ENCODE measurements around the gene KIAA2012.

KIAA2012 gene

DNA sequence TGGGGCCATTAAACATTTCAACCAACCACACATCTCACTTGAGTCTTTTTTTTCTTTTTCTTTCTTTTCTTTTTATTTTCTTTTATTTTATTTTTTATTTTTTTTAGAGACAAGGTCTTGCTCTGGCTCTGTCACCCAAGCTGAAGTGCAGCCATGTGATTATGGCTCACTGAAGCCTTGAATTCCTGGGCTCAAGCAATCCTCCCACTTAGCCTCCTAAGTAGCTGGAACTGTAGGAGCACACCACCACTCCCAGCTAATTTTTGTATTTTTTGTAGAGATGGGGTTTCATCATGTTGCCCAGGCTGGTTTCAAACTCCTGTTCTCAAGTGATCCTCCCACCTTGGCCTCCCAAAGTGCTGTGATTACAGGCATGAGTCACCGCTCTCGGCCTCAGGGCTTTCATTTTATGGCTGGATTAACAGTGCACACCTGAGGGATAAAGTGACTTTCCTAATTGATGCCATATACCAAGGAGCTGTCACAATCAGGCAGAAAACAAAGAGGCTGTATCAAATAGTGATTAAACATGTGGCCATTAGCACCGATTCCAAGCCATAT, 21.5 kb downstream of the KIAA2012 start:
- H3K36me3 ChIP-seq (ENCODE audit: control insufficient read depth in 2 of 2, insufficient read depth in 1 of 2, low read length in 2 of 2) = no peaks in the 10 kb centered on the region
- H3K4me1 ChIP-seq (ENCODE audit: control insufficient read depth, insufficient read depth, low read length) = no peaks in the 10 kb centered on the region
- no peaks in the 10 kb centered on the region for H3K9me3 ChIP-seq (ENCODE audit: control insufficient read depth, insufficient read depth, low read depth, low read length)
- no peak overlapping the region for H3K27ac ChIP-seq (ENCODE audit: extremely low read depth, low read depth, low read length)
- ChIA-PET CTCF (interaction anchor here (0.8 to 2.6 kb wide), 3 partner anchors 9 to 85 kb away, joined by 3 to 20 read pairs (median 12); no protein-coding TSS in a partner anchor), POLR2A (interaction anchor here (0.6 kb wide), 1 partner anchor 13 kb away, joined by 4 read pairs; no protein-coding TSS in a partner anchor)
- no peak overlapping the region for H3K4me3 ChIP-seq (ENCODE audit: low read depth, low read length)
- TF ChIP-seq BCL11A (tag by site-specific recombination; IDR thresholded peaks at IDR 0.05; ENCODE audit: low read depth) (no peak), MZF1 (tag by site-specific recombination; IDR thresholded peaks at IDR 0.05; ENCODE audit: borderline replicate concordance) (no peak), ZNF140 (tag by site-specific recombination; IDR thresholded peaks at IDR 0.05) (no peak), ZNF138 (tag by site-specific recombination; IDR thresholded peaks at IDR 0.05; ENCODE audit: borderline replicate concordance) (no peak), ZNF146 (tag by site-specific recombination; IDR thresholded peaks at IDR 0.05) (no peak), IKZF3 (tag by site-specific recombination; IDR thresholded peaks at IDR 0.05) (0 out of 2 replicates have a peak, but pooled peaks have one; percentile 52), ZNF350 (tag by site-specific recombination; IDR thresholded peaks at IDR 0.05) (no peak), WT1 (tag by site-specific recombination; IDR thresholded peaks at IDR 0.05) (peak; percentile 95), ELK4 (IDR thresholded peaks at IDR 0.05; ENCODE audit: borderline replicate concordance, low read depth, low read length) (no peak), ZNF596 (tag by site-specific recombination; IDR thresholded peaks at IDR 0.05) (no peak), AEBP2 (tag by site-specific recombination; IDR thresholded peaks at IDR 0.05; ENCODE audit: borderline replicate concordance) (no peak), ZNF248 (tag by site-specific recombination; IDR thresholded peaks at IDR 0.05) (no peak), ZNF530 (tag by site-specific recombination; IDR thresholded peaks at IDR 0.05; ENCODE audit: low read depth) (no peak), ZSCAN16 (tag by site-specific recombination; IDR thresholded peaks at IDR 0.05) (no peak), ZNF830 (tag by site-specific recombination; IDR thresholded peaks at IDR 0.05; ENCODE audit: low read depth) (no peak), HOXA7 (CRISPR knock-in tag; IDR thresholded peaks at IDR 0.05; ENCODE audit: borderline replicate concordance) (no peak), ZNF24 (tag by site-specific recombination; IDR thresholded peaks at IDR 0.05) (peak; percentile 53; the same call in 1 of the 2 replicates), ZNF239 (tag by site-specific recombination; IDR thresholded peaks at IDR 0.05) (no peak), ZSCAN18 (tag by site-specific recombination; IDR thresholded peaks at IDR 0.05) (no peak), ZNF548 (tag by site-specific recombination; IDR thresholded peaks at IDR 0.05) (peak; percentile 68; the same call in 1 of the 2 replicates), ZNF843 (tag by site-specific recombination; IDR thresholded peaks at IDR 0.05) (peak; percentile 42; the same call in 1 of the 2 replicates), ZNF521 (tag by site-specific recombination; IDR thresholded peaks at IDR 0.05) (no peak)
- TF ChIP-seq, protein P1, sequence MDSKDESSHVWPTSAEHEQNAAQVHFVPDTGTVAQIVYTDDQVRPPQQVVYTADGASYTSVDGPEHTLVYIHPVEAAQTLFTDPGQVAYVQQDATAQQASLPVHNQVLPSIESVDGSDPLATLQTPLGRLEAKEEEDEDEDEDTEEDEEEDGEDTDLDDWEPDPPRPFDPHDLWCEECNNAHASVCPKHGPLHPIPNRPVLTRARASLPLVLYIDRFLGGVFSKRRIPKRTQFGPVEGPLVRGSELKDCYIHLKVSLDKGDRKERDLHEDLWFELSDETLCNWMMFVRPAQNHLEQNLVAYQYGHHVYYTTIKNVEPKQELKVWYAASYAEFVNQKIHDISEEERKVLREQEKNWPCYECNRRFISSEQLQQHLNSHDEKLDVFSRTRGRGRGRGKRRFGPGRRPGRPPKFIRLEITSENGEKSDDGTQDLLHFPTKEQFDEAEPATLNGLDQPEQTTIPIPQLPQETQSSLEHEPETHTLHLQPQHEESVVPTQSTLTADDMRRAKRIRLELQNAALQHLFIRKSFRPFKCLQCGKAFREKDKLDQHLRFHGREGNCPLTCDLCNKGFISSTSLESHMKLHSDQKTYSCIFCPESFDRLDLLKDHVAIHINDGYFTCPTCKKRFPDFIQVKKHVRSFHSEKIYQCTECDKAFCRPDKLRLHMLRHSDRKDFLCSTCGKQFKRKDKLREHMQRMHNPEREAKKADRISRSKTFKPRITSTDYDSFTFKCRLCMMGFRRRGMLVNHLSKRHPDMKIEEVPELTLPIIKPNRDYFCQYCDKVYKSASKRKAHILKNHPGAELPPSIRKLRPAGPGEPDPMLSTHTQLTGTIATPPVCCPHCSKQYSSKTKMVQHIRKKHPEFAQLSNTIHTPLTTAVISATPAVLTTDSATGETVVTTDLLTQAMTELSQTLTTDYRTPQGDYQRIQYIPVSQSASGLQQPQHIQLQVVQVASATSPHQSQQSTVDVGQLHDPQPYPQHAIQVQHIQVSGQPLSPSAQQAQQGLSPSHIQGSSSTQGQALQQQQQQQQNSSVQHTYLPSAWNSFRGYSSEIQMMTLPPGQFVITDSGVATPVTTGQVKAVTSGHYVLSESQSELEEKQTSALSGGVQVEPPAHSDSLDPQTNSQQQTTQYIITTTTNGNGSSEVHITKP (tag by site-specific recombination; IDR thresholded peaks at IDR 0.05) = no peak
- TF ChIP-seq, protein P2, sequence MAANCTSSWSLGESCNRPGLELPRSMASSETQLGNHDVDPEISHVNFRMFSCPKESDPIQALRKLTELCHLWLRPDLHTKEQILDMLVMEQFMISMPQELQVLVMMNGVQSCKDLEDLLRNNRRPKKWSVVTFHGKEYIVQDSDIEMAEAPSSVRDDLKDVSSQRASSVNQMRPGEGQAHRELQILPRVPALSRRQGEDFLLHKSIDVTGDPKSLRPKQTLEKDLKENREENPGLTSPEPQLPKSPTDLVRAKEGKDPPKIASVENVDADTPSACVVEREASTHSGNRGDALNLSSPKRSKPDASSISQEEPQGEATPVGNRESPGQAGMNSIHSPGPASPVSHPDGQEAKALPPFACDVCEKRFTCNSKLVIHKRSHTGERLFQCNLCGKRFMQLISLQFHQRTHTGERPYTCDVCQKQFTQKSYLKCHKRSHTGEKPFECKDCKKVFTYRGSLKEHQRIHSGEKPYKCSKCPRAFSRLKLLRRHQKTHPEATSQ (tag by site-specific recombination; IDR thresholded peaks at IDR 0.05) = no peak
- TF ChIP-seq, protein P3, sequence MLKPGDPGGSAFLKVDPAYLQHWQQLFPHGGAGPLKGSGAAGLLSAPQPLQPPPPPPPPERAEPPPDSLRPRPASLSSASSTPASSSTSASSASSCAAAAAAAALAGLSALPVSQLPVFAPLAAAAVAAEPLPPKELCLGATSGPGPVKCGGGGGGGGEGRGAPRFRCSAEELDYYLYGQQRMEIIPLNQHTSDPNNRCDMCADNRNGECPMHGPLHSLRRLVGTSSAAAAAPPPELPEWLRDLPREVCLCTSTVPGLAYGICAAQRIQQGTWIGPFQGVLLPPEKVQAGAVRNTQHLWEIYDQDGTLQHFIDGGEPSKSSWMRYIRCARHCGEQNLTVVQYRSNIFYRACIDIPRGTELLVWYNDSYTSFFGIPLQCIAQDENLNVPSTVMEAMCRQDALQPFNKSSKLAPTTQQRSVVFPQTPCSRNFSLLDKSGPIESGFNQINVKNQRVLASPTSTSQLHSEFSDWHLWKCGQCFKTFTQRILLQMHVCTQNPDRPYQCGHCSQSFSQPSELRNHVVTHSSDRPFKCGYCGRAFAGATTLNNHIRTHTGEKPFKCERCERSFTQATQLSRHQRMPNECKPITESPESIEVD (tag by site-specific recombination; IDR thresholded peaks at IDR 0.05) = peak; percentile 24; the same call in 1 of the 2 replicates
- TF ChIP-seq, protein P4, sequence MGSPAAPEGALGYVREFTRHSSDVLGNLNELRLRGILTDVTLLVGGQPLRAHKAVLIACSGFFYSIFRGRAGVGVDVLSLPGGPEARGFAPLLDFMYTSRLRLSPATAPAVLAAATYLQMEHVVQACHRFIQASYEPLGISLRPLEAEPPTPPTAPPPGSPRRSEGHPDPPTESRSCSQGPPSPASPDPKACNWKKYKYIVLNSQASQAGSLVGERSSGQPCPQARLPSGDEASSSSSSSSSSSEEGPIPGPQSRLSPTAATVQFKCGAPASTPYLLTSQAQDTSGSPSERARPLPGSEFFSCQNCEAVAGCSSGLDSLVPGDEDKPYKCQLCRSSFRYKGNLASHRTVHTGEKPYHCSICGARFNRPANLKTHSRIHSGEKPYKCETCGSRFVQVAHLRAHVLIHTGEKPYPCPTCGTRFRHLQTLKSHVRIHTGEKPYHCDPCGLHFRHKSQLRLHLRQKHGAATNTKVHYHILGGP (tag by site-specific recombination; IDR thresholded peaks at IDR 0.05) = 0 out of 2 replicates have a peak, but pooled peaks have one; percentile 22
